NCI-H1417 (cell line): Measurements from ENCODE around the gene CCDC175.

Experiments used
- DNase-seq, 3 experiments: peaks; one replicate each; lab custom pipeline; 2025; lab: John Stamatoyannopoulos, UW

Gene CCDC175

DNA sequence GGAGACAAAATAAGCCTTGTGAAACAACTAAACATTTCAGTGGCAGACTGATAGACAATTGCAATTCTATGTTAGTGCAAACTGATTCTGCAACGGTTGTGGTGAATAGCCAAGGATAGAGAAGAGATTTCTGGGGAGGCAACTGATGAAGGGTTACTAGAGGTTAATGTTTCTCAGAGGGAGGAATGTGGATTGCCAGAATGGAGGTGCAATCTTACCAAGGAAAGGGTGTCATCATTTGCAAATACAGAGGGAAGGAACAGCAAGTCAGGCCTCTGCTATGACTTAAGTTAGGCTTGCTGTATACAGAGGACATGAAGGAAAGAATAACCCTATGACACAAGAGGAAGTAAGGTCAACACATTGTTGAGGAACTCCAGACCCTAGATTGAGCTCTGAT, 35.8 kb downstream of the CCDC175 start:
- no peak for DNase-seq

DNA sequence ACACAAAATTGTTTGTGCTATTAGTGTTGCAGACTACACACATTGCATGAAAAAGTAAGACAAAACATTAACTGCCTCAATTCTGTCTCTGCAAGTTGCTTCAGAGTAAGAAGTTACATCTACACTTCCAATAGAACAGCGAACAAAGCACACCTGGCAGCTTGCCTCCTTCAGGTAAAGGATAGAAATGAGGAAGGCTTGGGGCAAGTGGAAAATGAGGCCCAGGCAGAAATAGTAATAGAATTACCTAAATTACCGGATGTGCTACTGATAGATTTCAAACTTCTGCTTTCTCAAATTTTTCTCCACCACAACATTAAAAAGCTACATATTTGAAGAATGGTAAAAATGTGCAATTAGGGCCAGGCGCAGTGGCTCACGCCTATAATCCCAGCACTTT, 37.7 kb downstream of the CCDC175 start:
- DNase-seq: no peak

DNA sequence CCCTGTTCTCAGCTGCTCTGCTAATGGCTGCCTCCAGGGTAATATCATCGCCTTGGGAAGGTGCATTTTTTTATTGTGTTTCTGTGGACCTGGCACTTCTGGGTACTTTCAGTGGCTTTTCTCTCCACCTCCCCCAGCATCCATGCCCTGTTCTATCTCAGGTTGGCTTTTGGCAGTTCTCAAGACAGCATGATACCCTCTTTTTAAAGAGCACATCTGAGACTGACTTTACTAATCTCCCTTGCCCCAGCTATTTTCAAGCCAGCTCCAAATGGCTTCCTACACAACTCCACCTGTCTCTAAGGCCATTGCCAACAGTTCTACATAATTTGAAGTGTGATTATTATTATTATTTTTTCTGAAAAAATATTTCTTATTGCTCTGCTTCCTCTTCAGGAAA, 39.1 kb downstream of the CCDC175 start:
- DNase-seq: no peak

DNA sequence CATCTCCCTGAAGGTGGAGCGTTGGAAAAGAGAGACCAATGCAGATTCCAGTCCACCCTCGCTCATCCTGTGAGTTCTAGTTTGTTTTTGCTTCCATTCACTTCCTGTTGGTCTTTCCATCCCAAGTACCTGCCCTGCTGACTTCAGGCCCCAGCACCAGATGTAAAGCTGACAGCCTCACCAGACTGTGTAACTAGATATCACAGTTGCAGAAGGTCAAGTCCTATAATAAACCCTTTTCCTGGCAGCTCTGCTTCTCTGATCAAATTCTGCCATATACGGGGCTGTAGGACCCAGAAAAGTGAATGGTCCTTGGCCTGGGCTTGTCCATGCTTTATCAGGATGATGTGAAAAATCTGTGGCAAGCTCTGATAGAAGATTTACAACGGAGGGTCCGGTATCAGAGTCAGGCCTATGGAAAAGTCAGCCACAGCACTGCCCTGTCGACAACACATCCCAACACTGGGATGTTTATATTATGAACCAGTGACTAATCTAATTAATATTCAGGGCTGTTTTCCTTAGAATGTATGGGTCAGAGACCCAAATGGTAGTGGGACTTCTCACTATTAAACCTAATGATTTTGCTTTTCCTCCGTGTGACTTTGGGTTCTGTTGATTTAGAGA, 42.1 kb downstream of the CCDC175 start:
- DNase-seq: no peak

DNA sequence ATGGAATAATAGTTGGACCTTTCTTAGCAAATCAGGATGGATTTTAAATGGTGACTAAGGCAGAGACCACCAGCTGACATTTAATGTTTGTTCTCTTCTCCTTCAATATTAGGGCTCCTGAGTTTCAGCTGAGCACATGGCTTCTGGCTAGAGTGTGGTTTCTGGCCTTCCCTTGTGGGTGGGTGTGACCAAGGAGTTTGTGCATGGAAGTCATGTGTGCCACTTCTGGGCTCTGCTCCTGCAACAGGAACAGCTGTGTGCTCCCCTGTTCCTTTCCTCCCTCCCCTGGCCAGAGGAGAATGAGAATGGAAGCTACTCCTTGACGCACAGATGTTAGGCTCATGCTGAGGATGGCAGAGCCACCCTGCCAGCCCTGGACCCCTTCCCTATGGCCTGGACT, 44.2 kb downstream of the CCDC175 start:
- DNase-seq: no peak

DNA sequence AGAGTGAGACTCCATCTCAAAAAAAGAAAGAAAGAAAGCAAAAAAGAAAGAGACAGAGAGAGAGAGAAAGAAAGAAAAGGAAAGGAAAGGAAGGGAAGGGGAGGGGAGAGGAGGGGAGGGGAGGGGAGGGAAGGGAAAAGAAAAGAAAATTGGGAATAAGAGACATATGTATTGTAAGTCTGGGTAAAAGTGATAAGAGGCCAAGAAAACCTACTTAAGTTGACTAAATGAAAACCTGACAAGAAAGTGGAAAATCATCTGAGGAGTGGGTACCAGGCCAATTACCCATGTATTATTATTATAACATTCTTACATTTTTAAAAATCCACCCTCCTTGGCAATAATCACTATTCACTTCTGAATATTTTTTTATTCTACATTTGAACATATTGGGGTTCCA, 46.3 kb downstream of the CCDC175 start:
- no peak for DNase-seq

DNA sequence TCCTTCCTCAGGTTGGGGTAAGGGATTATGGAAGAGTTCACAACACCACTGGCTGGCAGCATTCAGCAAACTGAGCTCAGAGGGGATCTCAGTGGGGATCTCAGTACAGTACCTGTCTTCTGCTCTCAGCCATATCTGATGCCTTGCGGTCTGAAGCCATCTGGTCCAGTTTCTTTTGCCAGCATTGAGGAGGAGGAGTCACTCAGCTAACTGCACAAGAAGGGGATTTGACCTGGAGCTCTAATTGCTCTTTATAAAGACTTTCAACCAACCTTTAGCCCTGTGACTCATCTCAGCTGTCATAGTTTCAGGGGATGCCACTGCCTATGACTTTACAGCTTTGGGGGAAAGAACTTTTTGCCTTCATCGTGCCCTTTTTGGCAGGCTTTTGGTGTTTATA, 47.4 kb downstream of the CCDC175 start:
- DNase-seq: no peak

DNA sequence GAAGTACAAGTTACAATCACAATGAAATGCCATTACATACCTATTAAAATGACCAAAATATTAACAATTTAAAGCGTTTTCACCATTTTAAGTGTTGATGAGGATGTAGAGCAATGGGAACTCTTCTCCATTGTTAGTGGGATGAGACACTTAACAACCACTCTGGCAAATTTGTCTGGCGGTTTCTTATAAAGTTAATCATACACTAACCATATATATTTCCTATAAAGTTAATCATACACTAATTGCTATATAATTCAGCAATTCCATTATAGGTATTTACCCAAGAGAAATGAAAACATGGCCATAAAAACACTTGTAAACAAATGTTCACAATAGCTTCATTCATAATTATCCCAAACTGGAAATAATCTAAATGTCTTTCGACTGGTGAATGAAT, 56.4 kb downstream of the CCDC175 start:
- DNase-seq: no peak

DNA sequence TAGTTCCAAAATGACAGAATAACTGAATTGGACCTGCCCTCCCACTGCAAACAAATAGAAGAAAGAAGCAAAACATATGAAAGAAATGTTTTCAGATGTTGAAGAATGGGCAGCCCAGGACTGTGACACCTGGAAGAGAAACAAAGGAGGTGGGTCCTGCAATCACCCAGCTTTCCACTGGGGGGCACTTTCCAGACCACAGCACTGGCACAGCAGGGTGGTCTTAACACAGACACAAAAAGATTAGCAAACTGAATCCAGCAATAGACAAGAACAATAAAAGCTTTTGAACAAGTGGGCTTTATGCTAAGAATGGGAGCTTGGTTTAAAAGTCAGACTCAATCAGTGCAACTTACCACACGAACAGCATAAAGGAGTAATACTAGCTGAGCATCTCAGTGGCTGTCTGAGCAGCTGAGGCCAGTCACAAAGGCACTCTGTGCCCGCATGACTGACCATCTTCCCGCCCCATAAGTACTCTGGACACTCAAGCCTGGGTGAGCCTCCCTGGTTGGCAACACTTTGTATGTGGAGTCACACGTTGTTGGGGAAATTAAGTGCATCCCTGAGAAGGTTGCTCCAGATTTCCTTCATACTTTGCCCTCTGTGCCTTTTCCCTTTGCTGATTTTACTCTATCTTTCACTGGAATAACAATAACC, 64.6 kb downstream of the CCDC175 start:
- DNase-seq: peak; percentile 17 to 22 (median 19)

DNA sequence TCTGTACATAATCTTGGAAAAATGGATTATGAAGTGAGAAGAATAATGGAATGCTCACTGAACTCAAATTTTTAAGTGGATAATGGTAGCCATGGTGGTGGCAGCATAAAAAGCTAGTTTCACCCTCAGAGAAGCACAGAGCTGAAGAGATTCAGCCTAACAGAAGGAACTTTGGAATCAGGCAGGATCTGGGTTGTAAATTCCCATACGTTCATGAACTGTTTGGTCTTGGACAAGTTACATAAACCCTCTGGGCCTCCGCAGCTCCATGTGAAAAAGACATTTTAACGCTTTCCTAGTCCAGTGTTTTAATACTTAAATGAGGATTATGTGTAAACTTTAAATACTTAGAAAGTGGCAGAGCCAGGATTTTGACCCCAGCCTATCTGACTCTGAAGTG, 65.6 kb downstream of the CCDC175 start:
- DNase-seq: no peak

DNA sequence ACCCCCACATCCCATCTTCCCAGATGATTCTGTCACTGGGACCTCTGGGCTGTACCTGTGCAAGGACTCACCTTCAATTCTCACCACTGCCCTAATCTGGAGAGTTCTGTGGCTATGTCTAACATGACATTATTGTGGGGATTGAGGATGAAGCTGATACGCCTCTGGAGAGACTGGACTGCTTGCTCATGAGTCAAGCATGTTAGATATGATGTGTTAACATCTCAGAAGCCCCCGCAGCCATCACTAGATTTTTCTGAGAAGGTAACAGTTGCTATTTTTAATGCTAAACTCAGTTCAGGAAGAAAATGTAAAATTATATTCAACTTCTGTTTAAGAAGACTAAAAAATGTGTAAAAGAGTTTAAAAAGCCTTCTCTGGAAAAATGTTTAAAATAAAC, 66.6 kb downstream of the CCDC175 start:
- no peak for DNase-seq

DNA sequence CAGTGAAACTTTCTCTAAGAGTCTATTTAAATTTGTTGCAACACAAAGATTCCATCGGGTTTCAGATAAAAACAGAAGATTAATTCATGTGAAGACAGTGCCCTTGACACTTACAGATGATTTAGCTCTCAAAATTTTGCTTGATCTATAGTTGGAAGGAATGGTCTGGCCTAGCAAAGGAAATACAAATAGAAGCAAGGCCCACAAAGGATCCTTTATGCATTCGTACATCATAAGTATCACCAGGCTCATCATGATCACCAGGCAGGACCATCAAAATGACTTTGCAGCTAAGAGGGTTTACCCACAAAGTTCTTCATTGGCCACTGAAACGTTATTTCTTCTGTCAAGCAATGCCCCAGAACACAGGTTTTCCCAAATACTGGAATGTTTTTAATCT, 67.5 kb downstream of the CCDC175 start:
- DNase-seq: no peak

DNA sequence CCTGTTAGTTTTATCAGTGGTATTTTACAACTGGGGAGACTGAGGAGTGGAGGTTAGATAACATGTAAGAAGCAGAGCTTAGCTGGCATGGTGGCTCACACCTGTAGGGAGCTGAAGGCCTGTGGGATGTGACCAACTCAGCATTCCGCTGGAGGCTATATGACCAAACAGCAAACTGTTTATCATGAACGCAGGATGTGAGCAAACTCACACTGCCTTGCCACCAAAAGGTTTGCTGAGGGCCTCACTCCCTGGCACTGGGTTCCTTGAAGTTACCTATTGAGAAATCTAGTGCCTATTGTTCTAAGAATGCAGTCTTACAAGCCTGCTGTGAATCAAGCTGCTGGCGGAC, 68.9 kb downstream of the CCDC175 start:
- no peak for DNase-seq

DNA sequence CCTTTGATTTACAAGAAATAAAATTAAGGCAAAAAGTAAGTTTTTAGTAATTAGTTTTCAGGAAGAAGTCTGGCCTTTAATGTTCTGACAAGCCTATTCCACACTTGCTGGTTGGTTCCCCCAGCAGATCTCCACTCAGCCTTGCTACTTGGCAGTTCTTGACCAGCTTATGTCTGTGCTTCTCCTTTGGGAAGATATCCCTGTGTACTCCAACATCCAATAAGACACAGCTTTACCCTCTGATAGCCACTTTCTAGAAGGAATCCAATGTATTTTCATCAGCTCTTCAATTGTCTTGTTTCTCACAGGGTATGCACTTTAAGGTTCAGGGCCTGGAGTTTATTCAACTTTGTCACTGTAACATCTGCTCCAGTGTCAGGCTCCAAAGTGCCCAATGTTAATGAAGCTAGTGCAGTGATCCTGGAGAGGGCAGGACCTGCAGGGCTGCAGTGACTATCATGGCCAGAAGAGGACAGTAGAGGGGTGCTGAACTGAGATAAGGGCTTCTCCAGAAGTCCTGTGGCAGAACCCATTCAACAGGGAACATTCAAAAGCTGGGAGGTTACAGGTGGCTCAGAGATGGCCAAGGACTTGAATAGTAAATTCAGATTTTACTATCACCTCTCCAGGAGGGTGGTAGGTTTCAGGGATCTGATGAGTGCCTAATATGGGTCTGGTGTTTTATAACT, 69.4 kb downstream of the CCDC175 start:
- DNase-seq: peak; percentile 7 to 81 (median 45)

DNA sequence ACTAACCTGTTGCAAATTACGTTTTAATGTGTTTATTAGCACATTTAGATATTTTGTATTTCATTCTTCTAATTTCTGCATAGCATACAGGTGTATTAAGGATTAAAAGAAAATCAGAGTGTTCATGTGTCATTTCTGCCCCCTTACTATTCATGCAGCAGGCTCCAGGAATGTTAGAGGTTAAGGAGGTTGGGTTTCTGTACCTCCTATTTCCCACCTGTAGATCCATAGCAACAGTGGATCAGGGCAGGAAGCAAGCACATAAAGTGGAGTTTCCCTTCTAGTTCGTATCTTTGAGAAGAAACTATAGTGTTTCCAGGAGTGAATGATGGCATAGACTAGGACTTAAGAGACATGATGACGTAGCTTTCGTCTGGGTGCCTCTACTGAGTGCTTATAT, 73.4 kb downstream of the CCDC175 start:
- DNase-seq: no peak

DNA sequence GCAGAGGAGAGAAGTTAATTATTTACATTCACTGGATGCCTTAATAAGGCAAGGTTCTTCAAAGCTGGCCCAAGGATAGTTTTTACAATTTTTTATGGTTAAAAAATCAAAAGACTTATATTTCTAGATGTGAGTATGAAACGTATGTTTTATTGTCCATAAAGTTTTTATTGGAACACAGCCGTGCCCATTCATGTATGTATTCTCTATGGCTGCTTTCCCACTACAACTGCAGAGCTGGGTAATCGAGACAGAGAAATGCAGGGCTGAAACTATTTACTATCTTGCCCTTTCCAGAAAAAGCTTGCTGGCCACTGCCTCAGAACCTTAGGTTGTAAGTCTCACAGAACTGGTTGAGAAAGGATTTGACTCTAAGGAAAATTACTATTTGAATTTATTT, 75.9 kb downstream of the CCDC175 start:
- DNase-seq: no peak

DNA sequence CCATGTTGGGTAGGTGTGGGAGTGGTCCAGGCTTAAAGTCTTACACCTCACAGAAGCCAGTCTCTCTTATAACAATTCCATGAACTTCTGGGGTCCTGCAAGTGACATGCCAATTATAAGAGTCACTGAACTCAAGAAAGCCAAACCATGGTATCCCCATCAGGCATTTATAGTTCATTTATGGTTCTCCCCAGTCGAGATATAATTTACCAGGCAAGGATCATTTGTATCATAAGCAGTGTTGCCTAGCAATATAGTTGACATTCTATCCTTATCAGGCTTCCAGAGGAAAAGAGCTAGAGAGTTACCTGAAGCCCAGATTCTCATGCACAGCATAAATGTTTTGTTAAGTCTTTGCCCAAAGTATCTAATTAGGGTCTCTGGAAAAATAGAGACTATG, 84.2 kb downstream of the CCDC175 start:
- DNase-seq: no peak

DNA sequence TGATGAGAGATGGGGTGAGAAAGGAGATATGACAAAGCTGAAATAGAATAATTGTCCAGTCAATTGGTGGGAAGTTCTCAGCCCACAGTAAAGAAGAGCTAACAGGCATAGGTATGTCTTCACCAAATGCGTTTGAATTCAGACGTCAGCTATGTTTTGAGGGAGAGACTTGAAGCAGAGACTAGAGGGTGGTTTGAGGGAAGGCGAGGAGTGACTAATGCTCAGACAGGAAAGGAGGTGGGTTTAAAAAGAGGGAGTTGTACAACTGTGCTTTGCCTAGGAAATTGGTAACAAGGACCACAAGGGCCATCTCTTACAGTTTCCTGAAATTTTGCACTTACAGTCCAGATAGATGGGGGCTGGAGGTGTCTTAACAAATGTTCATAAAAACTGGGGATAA, 85.9 kb downstream of the CCDC175 start:
- DNase-seq: no peak

DNA sequence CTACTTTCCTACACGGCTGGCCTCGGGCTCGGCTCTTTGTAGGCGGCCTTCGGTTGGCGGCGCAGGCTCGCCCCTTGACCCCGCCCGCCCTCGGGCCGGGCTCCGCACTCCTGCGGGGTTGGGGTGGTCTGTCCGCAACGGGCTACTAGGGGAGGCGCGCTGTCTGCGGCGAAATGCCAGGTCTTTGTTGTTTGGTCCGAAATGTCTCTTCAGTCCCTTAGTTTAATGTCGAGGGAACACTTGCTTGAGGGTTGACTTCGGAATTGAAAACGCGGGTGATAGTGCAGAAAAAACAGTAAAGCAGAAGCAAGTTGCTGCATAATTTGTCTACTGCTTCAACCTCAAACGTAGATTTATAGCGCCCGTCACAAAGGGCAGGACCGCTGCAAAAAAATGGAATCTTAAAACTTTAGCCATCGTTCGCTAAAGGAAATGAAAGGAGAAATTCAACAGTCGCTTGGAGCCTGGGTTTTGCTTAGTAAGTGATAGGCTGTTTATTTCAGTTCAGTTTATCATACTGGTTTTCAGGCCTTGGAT, 91.9 kb downstream of the CCDC175 start:
- peak in 1 of 3 experiments; percentile 53 for DNase-seq

DNA sequence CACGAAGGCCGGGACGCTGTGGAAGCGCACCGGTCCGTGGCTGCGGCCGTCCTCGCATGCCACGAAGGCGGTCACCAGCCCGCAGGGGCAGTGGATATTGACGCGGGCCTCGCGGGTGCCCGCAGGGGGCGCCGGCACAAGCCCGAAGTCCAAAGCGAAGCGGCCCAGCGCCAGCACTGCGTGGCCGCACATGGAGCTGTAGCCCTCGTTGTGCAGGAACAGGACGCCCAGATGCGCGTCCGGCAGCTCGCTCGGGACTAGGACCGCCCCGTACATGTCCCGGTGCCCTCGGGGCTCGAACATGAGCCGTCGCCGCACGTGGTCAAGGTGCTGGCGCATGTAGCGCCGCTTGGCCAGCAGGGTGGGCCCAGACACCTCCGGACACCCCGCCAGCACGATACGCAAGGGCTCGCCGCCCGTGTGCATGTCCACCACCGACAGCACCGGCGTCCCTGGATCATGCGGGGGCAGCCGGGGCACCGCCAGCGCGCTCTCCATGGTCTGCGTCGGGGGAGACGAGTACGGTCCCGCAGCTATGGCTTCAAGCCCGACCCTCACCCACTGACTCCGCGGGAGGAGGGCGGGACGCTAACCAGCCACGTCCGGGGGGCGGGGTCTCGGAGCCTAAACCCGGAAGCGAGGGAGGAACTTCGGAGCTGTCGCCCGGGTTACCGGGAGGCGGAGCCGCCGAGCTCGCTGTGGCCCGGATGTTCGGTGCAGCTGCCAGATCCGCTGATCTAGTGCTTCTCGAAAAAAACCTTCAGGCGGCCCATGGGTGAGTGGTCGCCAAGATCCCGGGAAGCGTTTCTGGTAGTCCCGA, 92.6 kb downstream of the CCDC175 start, which contains the start of the genes JKAMP and L3HYPDH:
TSS of gene JKAMP (plus strand) at position 699 of the 820 bp plus-strand sequence. CDS start at position 772, 73 bp downstream.
TSS of gene L3HYPDH (minus strand) at position 590 of the 820 bp plus-strand sequence. CDS start at position 498, 92 bp downstream.
- peak; percentile 93 to 99 (median 95) for DNase-seq

DNA sequence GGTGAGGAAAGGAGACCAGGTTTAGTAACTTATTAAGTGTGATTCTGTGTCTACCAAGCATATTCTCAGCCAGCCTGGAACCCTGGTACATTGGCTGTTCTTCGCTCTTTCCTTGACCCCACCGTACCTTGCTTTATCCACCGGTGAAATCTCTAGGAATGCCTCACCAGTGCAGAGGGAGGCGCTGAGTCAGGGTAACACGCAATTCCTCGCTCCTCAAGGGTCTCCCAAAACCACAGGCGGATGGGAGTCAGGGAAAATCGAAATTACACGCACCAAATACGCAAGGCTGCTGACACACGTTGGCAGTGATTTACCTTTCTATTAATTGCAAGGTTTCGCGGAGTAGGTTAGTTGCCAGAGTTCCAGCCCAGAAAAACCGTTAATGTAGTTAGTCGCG, 93.2 kb downstream of the CCDC175 start:
- peak in 1 of 3 experiments; percentile 53 for DNase-seq
